Measurements from ENCODE around the gene MPPED2. TPM values are rescaled to one million over a fixed set of nuclear protein-coding genes. Genes with fewer than 3 reads are reported as not detected.

Gene MPPED2
- total and polyA plus RNA-seq, 12 donors: 2.1 to 28.3 (median 5.7) TPM

GRCh38 chr11:30457087-30457486, 129.1 kb downstream of the MPPED2 start:
- no peaks in the 10 kb centered on the region for H3K27me3 ChIP-seq
- TF ChIP-seq CTCF (IDR thresholded peaks at IDR 0.05) (no peak), POLR2A (IDR thresholded peaks at IDR 0.05) (no peak)
- peaks cover 0 to 4% of the 10 kb centered on the region in 2 donors for H3K4me1 ChIP-seq (replicated peaks in 1 of 2)
- intact Hi-C loops (cut with DNase I): no loop called here
- H3K9me3 ChIP-seq (replicated peaks in 1 of 3): no peaks in the 10 kb centered on the region
- 77 to 85% (median 82%) methylated on average over 3 of the region's 3 CpGs for WGBS, 4 donors
- peak overlapping the region in 1 of 5 donors; percentile 21 for H3K27ac ChIP-seq
- H3K36me3 ChIP-seq (replicated peaks in 1 of 2): no peaks in the 10 kb centered on the region
- peak in 2 of 7 donors; percentile 5 to 17 for DNase-seq
- H3K4me3 ChIP-seq: no peak overlapping the region

GRCh38 chr11:30455025-30455424, 131.1 kb downstream of the MPPED2 start:
- intact Hi-C loops (cut with DNase I): no loop called here
- Histone ChIP-seq H3K27ac (no peak overlapping the region), H3K4me3 (no peak overlapping the region), H3K4me1 (replicated peaks in 1 of 2) (peaks cover 0 to 4% of the 10 kb centered on the region in 2 donors), H3K27me3 (no peaks in the 10 kb centered on the region), H3K9me3 (replicated peaks in 1 of 3) (no peaks in the 10 kb centered on the region), H3K36me3 (replicated peaks in 1 of 2) (no peaks in the 10 kb centered on the region)
- DNase-seq: no peak
- 86 to 96% (median 91%) methylated on average over 2 of the region's 2 CpGs for WGBS, 4 donors
- TF ChIP-seq CTCF (IDR thresholded peaks at IDR 0.05): no peak

- H3K27me3 ChIP-seq: no peaks in the 10 kb centered on the region
- 67 to 89% (median 80%) methylated on average over 2 of the region's 2 CpGs for whole genome bisulfite sequencing, 4 donors
- no peak overlapping the region for H3K27ac ChIP-seq
- peaks cover 0 to 4% of the 10 kb centered on the region in 2 donors for H3K4me1 ChIP-seq (replicated peaks in 1 of 2)
- no peaks in the 10 kb centered on the region for H3K9me3 ChIP-seq (replicated peaks in 1 of 3)
- DNase-seq: no peak
- TF ChIP-seq CTCF (IDR thresholded peaks at IDR 0.05) (no peak), POLR2A (IDR thresholded peaks at IDR 0.05) (no peak)
- no peak overlapping the region for H3K4me3 ChIP-seq
- H3K36me3 ChIP-seq (replicated peaks in 1 of 2): no peaks in the 10 kb centered on the region
- intact Hi-C loops (cut with DNase I): no loop called here
Measured at GRCh38 chr11:30454541-30454940, 131.6 kb downstream of the MPPED2 start.

- Histone ChIP-seq H3K4me3 (no peak overlapping the region), H3K36me3 (replicated peaks in 1 of 2) (no peaks in the 10 kb centered on the region), H3K27ac (no peak overlapping the region), H3K27me3 (no peaks in the 10 kb centered on the region), H3K9me3 (replicated peaks in 1 of 3) (no peaks in the 10 kb centered on the region), H3K4me1 (replicated peaks in 1 of 2) (peaks cover 0 to 4% of the 10 kb centered on the region in 2 donors)
- intact Hi-C loops (cut with DNase I): no loop called here
- 62 to 76% (median 72%) methylated on average over 5 of the region's 5 CpGs for WGBS, 4 donors
- no peak for DNase-seq
- no peak for TF ChIP-seq CTCF (IDR thresholded peaks at IDR 0.05)
- TF ChIP-seq POLR2A (IDR thresholded peaks at IDR 0.05): no peak
Measured at GRCh38 chr11:30454111-30454510, 132.0 kb downstream of the MPPED2 start.
